Right lobe of liver (tissue), 6 donors: ENCODE measurements around the gene C2orf69. TPM values are rescaled to one million over a fixed set of nuclear protein-coding genes. Genes with fewer than 3 reads are reported as not detected.

Experiments used
- ATAC-seq, 4 donors: fragments of 200-7000 bp; cut with Tn5 transposase; one replicate each; pipeline ENCODE4 v1.9.1; 2020; ENCODE audit warnings: mild to moderate bottlenecking in 4 of 4, moderate library complexity in 4 of 4
- DNase-seq, 3 donors: peaks; one replicate each; pipeline ENCODE4 v3.0.0-alpha.2; 2020
- H3K27ac ChIP-seq, 3 donors: fragments of 200-600 bp; one replicate each; pipeline ENCODE4 v1.8.0; 2022
- H3K27me3 ChIP-seq, 2 donors: fragments of 200-600 bp; one replicate each; pipeline ENCODE4 v1.8.0; 2022
- H3K36me3 ChIP-seq, 4 donors: fragments of 200-600 bp; sonication (generic) in 1 of 4; one replicate each; pipeline versions ENCODE4 v1.5.1 to v1.8.0; 2017 to 2022; ENCODE audit warnings: control low read depth in 1 of 4
- H3K4me1 ChIP-seq, 4 donors: fragments of 200-600 bp; sonication (generic) in 1 of 4; one replicate each; pipeline versions ENCODE4 v1.5.1 to v1.8.0; 2017 to 2022; ENCODE audit warnings: control low read depth in 1 of 4
- H3K4me3 ChIP-seq, 3 donors: fragments of 200-600 bp; one replicate each; pipeline ENCODE4 v1.8.0; 2022
- H3K9me3 ChIP-seq, 4 donors: fragments of 200-600 bp; sonication (generic) in 1 of 4; one replicate each; pipeline versions ENCODE4 v1.5.1 to v1.8.0; 2017 to 2022; ENCODE audit warnings: control low read depth in 1 of 4
- POLR2A ChIP-seq: fragments of 450-650 bp; IDR thresholded peaks from one replicate; pipeline ENCODE4 v1.6.1; 2017; ENCODE audit warnings: antibody characterized with exemption, mild to moderate bottlenecking
- WGBS: methylation state at CpG from one replicate; pipeline ENCODE4 v1.1.6; 2018; ENCODE audit warnings: low coverage, low lambda C conversion rate; ENCODE audit not compliant: insufficient coverage; ENCODE audit errors: missing lambda C conversion rate; 5-methylcytosine and 5-hydroxymethylcytosine counted together
- intact Hi-C, 2 donors: fragments of 100-400 bp; cut with DNase I; formaldehyde crosslinking; loops; one replicate each; pipeline versions ENCODE4 v1.11.2 to v1.14.1; 2022
- total RNA-seq, 6 experiments: library from RNA; depleted of rRNA in 2 of 6; stranded (reverse); fragments of >200 nt in 2 of 6; fragmentation: NEBNext Ultra II Directional in 3 of 6; extraction: Animal tissue kit (Norgen Biotek cat#: 25700) in 3 of 6; gene quantifications; one replicate each; pipeline versions ENCODE4 v1.1.0 to v1.2.4, GENCODE V29; 2016 to 2023
- TF ChIP-seq, protein P1 (sequence below), 4 donors: fragments of 200-600 bp in 3 of 4; fragments of 450-650 bp in 1 of 4; IDR thresholded peaks; one replicate each; pipeline versions ENCODE4 v1.5.1 to v1.8.0; 2016 to 2022; ENCODE audit warnings: antibody characterized with exemption in 4 of 4, mild to moderate bottlenecking in 2 of 4
- donor health status: DM: no; HTN: yes; CAD: no.
- donor health status: DM: no; HTN: no; CAD: no.
- donor health status: DM: no; HTN: no; CAD: no.
- donor health status: DM: no; HTN: yes; CAD: no.
- donor health status: DM: no; HTN: yes; CAD: no.

Gene C2orf69
- total RNA-seq, 6 experiments from 2014 or later = 5.8 to 7.9 (median 6.9) TPM

DNA sequence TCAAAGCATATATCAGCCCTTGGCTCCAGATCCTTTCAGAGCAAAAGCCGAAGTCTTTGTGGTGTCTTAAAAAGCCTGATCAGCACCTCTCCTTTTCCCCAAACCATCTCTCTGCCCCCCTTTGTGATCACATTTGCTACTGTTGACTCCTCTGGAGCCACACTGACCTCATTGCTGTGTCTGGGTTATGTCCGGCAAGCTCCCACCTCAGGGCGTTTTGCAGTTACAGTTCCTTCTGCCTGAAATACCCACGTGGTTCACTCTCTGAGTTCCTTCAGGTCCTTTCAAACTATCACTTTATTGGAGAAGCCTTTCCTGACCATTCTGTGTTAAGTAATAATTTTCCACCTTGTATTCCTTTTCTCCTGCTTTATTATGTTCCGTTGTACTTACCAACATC is 11.8 kb downstream of the C2orf69 start:
- 55% methylated on average over 5 of the region's 5 CpGs for WGBS
- no peak overlapping the region for H3K4me3 ChIP-seq

DNA sequence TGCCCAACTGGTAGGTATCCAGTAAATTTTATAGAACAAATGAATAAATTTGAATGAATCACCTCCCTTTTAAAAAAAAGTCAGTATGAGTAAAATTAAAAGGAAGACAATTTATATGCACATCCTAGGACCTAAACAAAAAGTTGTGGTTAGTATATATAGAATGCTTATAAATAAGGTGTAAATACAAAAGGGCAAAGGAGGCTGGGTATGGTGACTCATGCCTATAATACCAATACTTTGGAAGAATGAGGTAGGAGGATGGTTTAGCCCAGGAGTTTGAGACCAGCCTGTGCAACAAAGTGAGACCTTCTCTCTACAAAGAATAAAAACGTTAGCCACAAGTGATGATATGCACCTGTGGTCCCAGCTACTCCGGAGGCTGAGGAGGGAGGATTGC is 12.8 kb downstream of the C2orf69 start:
- no peak for ATAC-seq

More for the DNA sequence above, 11.8 kb downstream of the C2orf69 start:
- Histone ChIP-seq H3K27me3 (no peaks in the 10 kb centered on the region), H3K4me1 (no peaks in the 10 kb centered on the region), H3K9me3 (no peaks in the 10 kb centered on the region), H3K27ac (no peak overlapping the region), H3K36me3 (no peaks in the 10 kb centered on the region)
- ATAC-seq (peak; percentile 20 to 43 (median 39)), DNase-seq (no peak)
- no peak for TF ChIP-seq POLR2A
- TF ChIP-seq, protein P1, sequence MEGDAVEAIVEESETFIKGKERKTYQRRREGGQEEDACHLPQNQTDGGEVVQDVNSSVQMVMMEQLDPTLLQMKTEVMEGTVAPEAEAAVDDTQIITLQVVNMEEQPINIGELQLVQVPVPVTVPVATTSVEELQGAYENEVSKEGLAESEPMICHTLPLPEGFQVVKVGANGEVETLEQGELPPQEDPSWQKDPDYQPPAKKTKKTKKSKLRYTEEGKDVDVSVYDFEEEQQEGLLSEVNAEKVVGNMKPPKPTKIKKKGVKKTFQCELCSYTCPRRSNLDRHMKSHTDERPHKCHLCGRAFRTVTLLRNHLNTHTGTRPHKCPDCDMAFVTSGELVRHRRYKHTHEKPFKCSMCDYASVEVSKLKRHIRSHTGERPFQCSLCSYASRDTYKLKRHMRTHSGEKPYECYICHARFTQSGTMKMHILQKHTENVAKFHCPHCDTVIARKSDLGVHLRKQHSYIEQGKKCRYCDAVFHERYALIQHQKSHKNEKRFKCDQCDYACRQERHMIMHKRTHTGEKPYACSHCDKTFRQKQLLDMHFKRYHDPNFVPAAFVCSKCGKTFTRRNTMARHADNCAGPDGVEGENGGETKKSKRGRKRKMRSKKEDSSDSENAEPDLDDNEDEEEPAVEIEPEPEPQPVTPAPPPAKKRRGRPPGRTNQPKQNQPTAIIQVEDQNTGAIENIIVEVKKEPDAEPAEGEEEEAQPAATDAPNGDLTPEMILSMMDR (IDR thresholded peaks at IDR 0.05) = no peak
- intact Hi-C loops = no loop called here

DNA sequence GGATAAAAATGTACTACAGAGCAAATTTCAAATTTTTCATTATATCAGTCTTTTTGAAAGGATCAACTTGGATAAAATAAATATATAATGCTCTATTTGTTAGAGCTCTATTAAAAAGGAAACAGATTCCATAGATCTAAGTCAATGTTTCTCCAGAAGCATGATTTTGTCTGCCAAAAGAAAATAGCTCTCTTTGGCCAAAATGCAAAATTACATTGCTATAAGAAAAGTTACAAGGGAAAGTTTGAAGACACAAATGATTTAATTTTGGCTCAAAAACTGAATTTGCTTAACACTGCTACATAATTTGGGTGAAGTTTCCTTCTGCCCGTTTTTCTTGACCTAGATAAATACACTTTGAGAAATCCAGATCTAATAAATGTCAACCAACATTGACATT is 15.7 kb downstream of the C2orf69 start:
- Histone ChIP-seq H3K27me3 (no peaks in the 10 kb centered on the region), H3K4me1 (no peaks in the 10 kb centered on the region), H3K9me3 (no peaks in the 10 kb centered on the region), H3K27ac (no peak overlapping the region), H3K36me3 (peaks cover 0 to 13% (median 0%) of the 10 kb centered on the region in 4 donors), H3K4me3 (no peak overlapping the region)
- no peak for TF ChIP-seq POLR2A
- TF ChIP-seq, protein P1 (IDR thresholded peaks at IDR 0.05) = no peak
- DNase-seq = no peak
- no peak for ATAC-seq
- intact Hi-C loops = no loop called here
- 30% methylated on average over 1 of the region's 1 CpG for WGBS

More for the DNA sequence above, 12.8 kb downstream of the C2orf69 start:
- no peak for TF ChIP-seq POLR2A
- TF ChIP-seq, protein P1 (IDR thresholded peaks at IDR 0.05) = no peak
- Histone ChIP-seq H3K27me3 (no peaks in the 10 kb centered on the region), H3K9me3 (no peaks in the 10 kb centered on the region), H3K4me1 (no peaks in the 10 kb centered on the region), H3K4me3 (no peak overlapping the region), H3K36me3 (no peaks in the 10 kb centered on the region), H3K27ac (no peak overlapping the region)
- no peak for DNase-seq
- intact Hi-C loops = no loop called here
- WGBS = 88% methylated on average over 2 of the region's 2 CpGs

DNA sequence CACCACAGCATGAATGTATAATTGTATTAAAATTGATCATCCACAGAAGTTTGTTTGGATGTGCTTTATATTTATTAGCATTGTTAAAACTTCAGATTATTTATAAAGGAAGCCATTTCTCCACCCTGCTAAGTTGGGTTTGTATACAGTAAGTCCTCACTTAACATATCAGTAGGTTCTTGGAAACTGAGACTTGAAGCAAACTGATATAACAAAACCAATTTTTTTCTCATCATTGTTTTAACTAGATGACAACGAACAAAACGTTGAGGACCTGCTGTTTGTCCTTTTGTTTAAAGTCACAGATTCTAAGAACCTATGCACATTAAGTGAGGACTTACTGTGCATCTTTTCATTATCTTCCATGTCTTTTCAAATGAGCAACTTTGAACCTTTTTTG is 17.1 kb downstream of the C2orf69 start:
- Histone ChIP-seq H3K4me1 (no peaks in the 10 kb centered on the region), H3K36me3 (peaks cover 0 to 25% (median 5%) of the 10 kb centered on the region in 4 donors), H3K9me3 (no peaks in the 10 kb centered on the region), H3K4me3 (no peak overlapping the region), H3K27ac (no peak overlapping the region), H3K27me3 (no peaks in the 10 kb centered on the region)
- intact Hi-C loops = no loop called here
- WGBS = 32% methylated on average over 2 of the region's 2 CpGs
- ATAC-seq (no peak), DNase-seq (no peak)
- TF ChIP-seq, protein P1 (IDR thresholded peaks at IDR 0.05) = no peak
- no peak for TF ChIP-seq POLR2A

DNA sequence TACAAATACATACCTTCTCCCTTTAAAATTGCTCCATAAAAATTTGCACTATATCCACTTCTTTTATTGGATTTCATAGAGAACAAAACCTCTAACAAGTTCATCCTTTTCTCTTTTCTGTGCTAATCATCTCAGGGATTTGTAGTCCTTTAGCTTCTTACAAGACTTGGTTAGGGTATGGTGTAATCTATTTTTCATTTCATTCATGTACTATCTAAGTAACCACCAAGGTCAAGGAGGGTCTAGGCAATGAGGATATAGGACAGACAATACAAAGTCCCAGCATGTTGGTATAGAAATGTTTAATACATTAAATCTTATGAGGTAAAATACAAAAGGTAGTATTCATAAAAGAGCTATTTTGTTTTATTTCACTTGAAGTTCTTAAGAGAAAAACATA is 17.5 kb downstream of the C2orf69 start:
- H3K27ac ChIP-seq = no peak overlapping the region

More for the DNA sequence above, 17.5 kb downstream of the C2orf69 start:
- H3K36me3 ChIP-seq = peaks cover 0 to 27% (median 5%) of the 10 kb centered on the region in 4 donors
- ATAC-seq (no peak), DNase-seq (no peak)
- H3K27me3 ChIP-seq = no peaks in the 10 kb centered on the region
- H3K9me3 ChIP-seq = no peaks in the 10 kb centered on the region
- intact Hi-C loops = no loop called here
- no peak overlapping the region for H3K4me3 ChIP-seq
- no peaks in the 10 kb centered on the region for H3K4me1 ChIP-seq
- TF ChIP-seq POLR2A = no peak
- TF ChIP-seq, protein P1 (IDR thresholded peaks at IDR 0.05) = no peak
